Ovary (tissue), 3 donors: ENCODE results near the gene OR2H2.

ENCODE experiments used
- EP300 ChIP-seq: sonication (generic); formaldehyde crosslinking; IDR thresholded peaks from one replicate; pipeline ENCODE4 v1.6.1; 2017; ENCODE audit warnings: antibody characterized with exemption
- TF ChIP-seq, protein P1 (sequence below), 3 donors: fragments of 450-650 bp in 2 of 3; fragments of 200-600 bp in 1 of 3; IDR thresholded peaks; one replicate each; pipeline versions ENCODE4 v1.5.1 to v1.8.0; 2016 to 2022; ENCODE audit warnings: antibody characterized with exemption in 3 of 3, mild to moderate bottlenecking in 1 of 3
- donor health status: DM: no; HTN: no; CAD: no.

DNA sequence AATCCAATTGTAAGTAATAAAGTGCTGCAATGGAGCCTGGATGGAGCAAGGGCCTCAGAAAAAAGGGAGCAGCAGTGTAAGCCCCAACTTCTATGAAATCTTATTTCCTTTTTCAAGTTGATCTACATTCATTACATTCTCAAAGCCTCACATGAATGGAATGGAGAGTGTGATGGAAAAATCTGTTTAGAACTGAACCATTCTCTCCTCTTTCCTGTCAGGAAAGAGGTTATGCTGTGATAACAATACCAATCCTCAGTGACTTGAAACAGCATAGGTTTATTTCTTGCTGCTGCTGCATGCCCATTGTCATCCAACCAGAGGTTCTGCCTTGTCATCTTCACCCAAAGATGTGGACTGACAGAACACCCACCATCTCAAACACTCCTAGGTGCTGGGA, 8.9 kb upstream of the OR2H2 start:
- TF ChIP-seq, protein P1, sequence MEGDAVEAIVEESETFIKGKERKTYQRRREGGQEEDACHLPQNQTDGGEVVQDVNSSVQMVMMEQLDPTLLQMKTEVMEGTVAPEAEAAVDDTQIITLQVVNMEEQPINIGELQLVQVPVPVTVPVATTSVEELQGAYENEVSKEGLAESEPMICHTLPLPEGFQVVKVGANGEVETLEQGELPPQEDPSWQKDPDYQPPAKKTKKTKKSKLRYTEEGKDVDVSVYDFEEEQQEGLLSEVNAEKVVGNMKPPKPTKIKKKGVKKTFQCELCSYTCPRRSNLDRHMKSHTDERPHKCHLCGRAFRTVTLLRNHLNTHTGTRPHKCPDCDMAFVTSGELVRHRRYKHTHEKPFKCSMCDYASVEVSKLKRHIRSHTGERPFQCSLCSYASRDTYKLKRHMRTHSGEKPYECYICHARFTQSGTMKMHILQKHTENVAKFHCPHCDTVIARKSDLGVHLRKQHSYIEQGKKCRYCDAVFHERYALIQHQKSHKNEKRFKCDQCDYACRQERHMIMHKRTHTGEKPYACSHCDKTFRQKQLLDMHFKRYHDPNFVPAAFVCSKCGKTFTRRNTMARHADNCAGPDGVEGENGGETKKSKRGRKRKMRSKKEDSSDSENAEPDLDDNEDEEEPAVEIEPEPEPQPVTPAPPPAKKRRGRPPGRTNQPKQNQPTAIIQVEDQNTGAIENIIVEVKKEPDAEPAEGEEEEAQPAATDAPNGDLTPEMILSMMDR (IDR thresholded peaks at IDR 0.05): no peak
- TF ChIP-seq EP300: no peak
